ENCODE results near the gene TRIP11. TPM values are rescaled to one million over a fixed set of nuclear protein-coding genes. Genes with fewer than 3 reads are reported as not detected.

The TRIP11 gene
- total RNA-seq, 1 experiment from 2014 or later, result 43.4 TPM

- peaks cover 9% of the 10 kb centered on the region for H3K4me1 Mint-ChIP-seq (ENCODE audit: low read depth, unreplicated experiment)
- Histone ChIP-seq H3K4me1 (peaks cover 6% of the 10 kb centered on the region), H3K27me3 (replicated peaks; ENCODE audit: control insufficient read depth, insufficient read depth, low read length) (no peaks in the 10 kb centered on the region), H3K36me3 (ENCODE audit: control insufficient read depth, insufficient read depth, low read length) (no peaks in the 10 kb centered on the region; the same call in 1 of the 2 replicates), H3K4me3 (ENCODE audit: low read depth, low read length) (no peak overlapping the region), H3K9me3 (0 out of 2 replicates have a peak, but pooled peaks cover 6% of the 10 kb centered on the region)
- intact Hi-C loops (cut with micrococcal nuclease; ENCODE audit: unreplicated experiment), result no loop called here
- H3K36me3 Mint-ChIP-seq (ENCODE audit: insufficient read depth, unreplicated experiment), result peaks cover 24% of the 10 kb centered on the region
- BruUV-seq (replicated peaks), result no TSS peak
- DNase-seq, result no peak
- no peak for TF ChIP-seq CTCF (IDR thresholded peaks at IDR 0.05; ENCODE audit: insufficient read depth in 1 of 2, low read depth in 1 of 2, low read length in 1 of 2, severe bottlenecking in 1 of 2, unreplicated experiment in 1 of 2)
- no peak overlapping the region for H3K4me3 Mint-ChIP-seq (ENCODE audit: unreplicated experiment)
- no peaks in the 10 kb centered on the region for H3K27me3 Mint-ChIP-seq (ENCODE audit: insufficient read depth, unreplicated experiment)
- no peak overlapping the region for H3K27ac Mint-ChIP-seq (ENCODE audit: unreplicated experiment)
- ChIA-PET POLR2A (no interaction called here), CTCF (no interaction called here)
- peaks cover 10% of the 10 kb centered on the region for H3K9me3 Mint-ChIP-seq (ENCODE audit: unreplicated experiment)
Measured at GRCh38 chr14:92033433-92033832, 6.4 kb downstream of the TRIP11 start.

GRCh38 chr14:92026548-92027190, 13.2 kb downstream of the TRIP11 start:
- Mint-ChIP-seq H3K27ac (ENCODE audit: unreplicated experiment) (no peak overlapping the region), H3K4me3 (ENCODE audit: unreplicated experiment) (no peak overlapping the region), H3K4me1 (ENCODE audit: low read depth, unreplicated experiment) (no peaks in the 10 kb centered on the region), H3K36me3 (ENCODE audit: insufficient read depth, unreplicated experiment) (peaks cover 17% of the 10 kb centered on the region), H3K27me3 (ENCODE audit: insufficient read depth, unreplicated experiment) (no peaks in the 10 kb centered on the region), H3K9me3 (ENCODE audit: unreplicated experiment) (no peaks in the 10 kb centered on the region)
- Histone ChIP-seq H3K4me3 (ENCODE audit: low read depth, low read length) (no peak overlapping the region), H3K9me3 (no peaks in the 10 kb centered on the region), H3K4me1 (peaks cover 5% of the 10 kb centered on the region; the same call in 1 of the 2 replicates), H3K36me3 (ENCODE audit: control insufficient read depth, insufficient read depth, low read length) (no peaks in the 10 kb centered on the region; the same call in none of the 2 replicates), H3K27me3 (replicated peaks; ENCODE audit: control insufficient read depth, insufficient read depth, low read length) (no peaks in the 10 kb centered on the region)
- no peak for DNase-seq
- ChIA-PET POLR2A (no interaction called here), CTCF (no interaction called here)
- TF ChIP-seq CTCF (IDR thresholded peaks at IDR 0.05; ENCODE audit: insufficient read depth in 1 of 2, low read depth in 1 of 2, low read length in 1 of 2, severe bottlenecking in 1 of 2, unreplicated experiment in 1 of 2), result no peak
- intact Hi-C loops (cut with micrococcal nuclease; ENCODE audit: unreplicated experiment), result no loop called here
- BruUV-seq (replicated peaks), result no TSS peak

GRCh38 chr14:92022036-92022435, 17.8 kb downstream of the TRIP11 start:
- no peak overlapping the region for H3K4me3 ChIP-seq (ENCODE audit: low read depth, low read length)
- no peaks in the 10 kb centered on the region for H3K27me3 ChIP-seq (replicated peaks; ENCODE audit: control insufficient read depth, insufficient read depth, low read length)
- Mint-ChIP-seq H3K27ac (ENCODE audit: unreplicated experiment) (no peak overlapping the region), H3K4me3 (ENCODE audit: unreplicated experiment) (no peak overlapping the region), H3K27me3 (ENCODE audit: insufficient read depth, unreplicated experiment) (no peaks in the 10 kb centered on the region), H3K36me3 (ENCODE audit: insufficient read depth, unreplicated experiment) (peaks cover 7% of the 10 kb centered on the region), H3K4me1 (ENCODE audit: low read depth, unreplicated experiment) (no peaks in the 10 kb centered on the region), H3K9me3 (ENCODE audit: unreplicated experiment) (no peaks in the 10 kb centered on the region)
- peaks cover 5% of the 10 kb centered on the region; the same call in 1 of the 2 replicates for H3K4me1 ChIP-seq
- TF ChIP-seq CTCF (IDR thresholded peaks at IDR 0.05; ENCODE audit: insufficient read depth in 1 of 2, low read depth in 1 of 2, low read length in 1 of 2, severe bottlenecking in 1 of 2, unreplicated experiment in 1 of 2), result no peak
- H3K36me3 ChIP-seq (ENCODE audit: control insufficient read depth, insufficient read depth, low read length), result no peaks in the 10 kb centered on the region; the same call in none of the 2 replicates
- no peaks in the 10 kb centered on the region for H3K9me3 ChIP-seq
- DNase-seq, result no peak
- ChIA-PET POLR2A (interaction anchor here (0.6 kb wide), 1 partner anchor 60 kb away, joined by 6 read pairs; no protein-coding TSS in a partner anchor), CTCF (no interaction called here)
- BruUV-seq (replicated peaks), result no TSS peak
- intact Hi-C loops (cut with micrococcal nuclease; ENCODE audit: unreplicated experiment), result no loop called here
